Measurements from ENCODE around the gene KCNMA1.
"Not testable (repeated sequence)": the region's sequence is repeated elsewhere in the genome, so short reads cannot be mapped to it uniquely, and the experiment has no call there.

The KCNMA1 gene

GRCh38 chr10:77582710-77583115 lies 54.9 kb downstream of the KCNMA1 start:
- no peak for DNase-seq (ENCODE audit: low read depth)

- no peak for DNase-seq (ENCODE audit: low read depth)
Observed at GRCh38 chr10:77581738-77582137, 55.9 kb downstream of the KCNMA1 start.

- no peak for DNase-seq (ENCODE audit: low read depth)
Observed at GRCh38 chr10:77580482-77580881, 57.1 kb downstream of the KCNMA1 start.

GRCh38 chr10:77578583-77579227 lies 58.9 kb downstream of the KCNMA1 start:
- DNase-seq (ENCODE audit: low read depth) = no peak

GRCh38 chr10:77577666-77578229 lies 59.9 kb downstream of the KCNMA1 start:
- no peak for DNase-seq (ENCODE audit: low read depth)

- no peak for DNase-seq (ENCODE audit: low read depth)
Observed at GRCh38 chr10:77576444-77577032, 61.1 kb downstream of the KCNMA1 start.

- DNase-seq (ENCODE audit: low read depth) = no peak
Observed at GRCh38 chr10:77576007-77576367, 61.6 kb downstream of the KCNMA1 start.

- no peak for DNase-seq (ENCODE audit: low read depth)
Observed at GRCh38 chr10:77575271-77576006, 62.2 kb downstream of the KCNMA1 start.

- DNase-seq (ENCODE audit: low read depth) = no peak
Observed at GRCh38 chr10:77574438-77574837, 63.2 kb downstream of the KCNMA1 start.

GRCh38 chr10:77572520-77572919 lies 65.1 kb downstream of the KCNMA1 start:
- not testable (repeated sequence) for DNase-seq (ENCODE audit: low read depth)

- no peak for DNase-seq (ENCODE audit: low read depth)
Observed at GRCh38 chr10:77571490-77571889, 66.1 kb downstream of the KCNMA1 start.

- DNase-seq (ENCODE audit: low read depth) = no peak
Observed at GRCh38 chr10:77566914-77567566, 70.6 kb downstream of the KCNMA1 start.

GRCh38 chr10:77566236-77566635 lies 71.4 kb downstream of the KCNMA1 start:
- DNase-seq (ENCODE audit: low read depth) = no peak

GRCh38 chr10:77565590-77566023 lies 72.0 kb downstream of the KCNMA1 start:
- no peak for DNase-seq (ENCODE audit: low read depth)

- DNase-seq (ENCODE audit: low read depth) = no peak
Observed at GRCh38 chr10:77564731-77565589, 72.6 kb downstream of the KCNMA1 start.

GRCh38 chr10:77563638-77564270 lies 73.9 kb downstream of the KCNMA1 start:
- no peak for DNase-seq (ENCODE audit: low read depth)

- DNase-seq (ENCODE audit: low read depth) = no peak
Observed at GRCh38 chr10:77562742-77563141, 74.9 kb downstream of the KCNMA1 start.

- no peak for DNase-seq (ENCODE audit: low read depth)
Observed at GRCh38 chr10:77561991-77562390, 75.6 kb downstream of the KCNMA1 start.

GRCh38 chr10:77560471-77560870 lies 77.1 kb downstream of the KCNMA1 start:
- DNase-seq (ENCODE audit: low read depth) = no peak

- no peak for DNase-seq (ENCODE audit: low read depth)
Observed at GRCh38 chr10:77560052-77560451, 77.6 kb downstream of the KCNMA1 start.

- no peak for DNase-seq (ENCODE audit: low read depth)
Observed at GRCh38 chr10:77556990-77557601, 80.5 kb downstream of the KCNMA1 start.
